Muscle of back (tissue), 11 donors: ENCODE data around the gene TNNT1. TPM values are rescaled to one million over a fixed set of nuclear protein-coding genes. Genes with fewer than 3 reads are reported as not detected.

Source experiments
- DNase-seq, 3 donors: peaks; one replicate each; pipeline versions ENCODE4 v3.0.0 to v3.0.0-alpha.2; 2013
- polyA plus RNA-seq, 10 donors: library from polyadenylated mRNA; unstranded; fragments of 120-200 nt; gene quantifications; one replicate each; pipeline ENCODE4 v1.2.1, GENCODE V29; 2013; ENCODE audit not compliant: insufficient read length in 10 of 10

TNNT1 gene
- polyA plus RNA-seq, 10 donors = 199 to 1,145 (median 658) TPM

DNA sequence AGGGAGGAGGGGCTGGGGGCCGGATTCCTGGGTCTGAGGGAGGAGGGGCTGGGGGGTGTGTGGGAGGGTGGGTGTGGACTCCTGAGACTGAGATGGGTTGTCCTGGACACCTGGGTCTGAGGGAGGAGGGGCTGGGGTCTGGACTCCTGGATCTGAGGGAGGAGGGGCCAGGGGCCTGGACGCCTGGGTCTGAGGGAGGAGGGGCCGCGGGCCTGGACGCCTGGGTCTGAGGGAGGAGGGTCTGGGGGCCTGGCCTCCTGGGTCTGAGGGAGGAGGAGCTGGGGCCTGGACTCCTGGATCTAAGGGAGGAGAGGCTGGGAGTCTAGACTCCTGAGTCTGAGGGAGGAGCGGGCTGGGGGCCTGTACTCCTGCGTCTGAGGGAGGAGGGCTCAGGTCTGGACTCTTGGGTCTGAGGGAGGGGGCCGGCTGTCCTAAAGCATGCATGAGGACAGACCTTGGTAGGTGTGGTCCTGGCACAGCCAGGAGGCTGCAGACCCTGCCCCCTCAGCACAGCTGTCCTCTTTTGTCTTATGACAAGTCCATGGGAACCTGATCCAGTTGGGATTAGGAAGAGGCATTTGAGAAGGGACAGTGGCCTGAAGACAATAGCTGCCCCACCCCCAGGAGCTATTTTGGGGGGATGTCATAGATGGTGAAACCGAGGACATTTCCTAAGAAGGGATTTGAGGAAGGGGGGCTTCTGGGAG is 1.3 kb downstream of the TNNT1 start:
- DNase-seq = peak in 1 of 3 donors; percentile 63

DNA sequence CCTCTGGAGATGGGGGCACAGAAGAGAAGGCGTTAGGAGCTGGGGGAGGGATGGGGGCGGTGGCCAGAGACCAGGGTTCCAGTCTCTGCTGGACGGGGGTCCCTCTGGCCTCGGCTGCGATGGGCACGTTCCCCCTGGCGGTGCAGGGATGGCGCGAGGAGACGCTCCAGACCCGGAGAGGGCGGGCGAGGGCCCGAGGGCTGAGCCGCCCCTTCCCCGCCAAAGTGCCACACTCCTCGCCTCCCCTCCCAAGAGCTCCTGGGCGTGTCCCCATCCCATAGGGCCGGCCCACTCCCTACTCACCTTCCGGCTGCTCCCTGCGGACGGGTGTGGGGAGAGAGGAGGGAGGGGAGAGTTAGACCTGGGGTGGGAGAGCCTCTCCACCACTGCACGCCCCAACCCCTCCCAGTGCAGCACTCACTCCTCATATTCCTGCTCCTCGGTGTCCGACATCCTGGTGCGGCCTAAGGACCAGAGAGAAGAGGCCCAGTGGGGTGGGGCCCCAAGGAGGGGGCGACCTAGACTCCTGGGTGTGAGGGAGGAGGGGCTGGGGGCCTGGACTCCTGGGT is 2.2 kb downstream of the TNNT1 start:
- DNase-seq = no peak

DNA sequence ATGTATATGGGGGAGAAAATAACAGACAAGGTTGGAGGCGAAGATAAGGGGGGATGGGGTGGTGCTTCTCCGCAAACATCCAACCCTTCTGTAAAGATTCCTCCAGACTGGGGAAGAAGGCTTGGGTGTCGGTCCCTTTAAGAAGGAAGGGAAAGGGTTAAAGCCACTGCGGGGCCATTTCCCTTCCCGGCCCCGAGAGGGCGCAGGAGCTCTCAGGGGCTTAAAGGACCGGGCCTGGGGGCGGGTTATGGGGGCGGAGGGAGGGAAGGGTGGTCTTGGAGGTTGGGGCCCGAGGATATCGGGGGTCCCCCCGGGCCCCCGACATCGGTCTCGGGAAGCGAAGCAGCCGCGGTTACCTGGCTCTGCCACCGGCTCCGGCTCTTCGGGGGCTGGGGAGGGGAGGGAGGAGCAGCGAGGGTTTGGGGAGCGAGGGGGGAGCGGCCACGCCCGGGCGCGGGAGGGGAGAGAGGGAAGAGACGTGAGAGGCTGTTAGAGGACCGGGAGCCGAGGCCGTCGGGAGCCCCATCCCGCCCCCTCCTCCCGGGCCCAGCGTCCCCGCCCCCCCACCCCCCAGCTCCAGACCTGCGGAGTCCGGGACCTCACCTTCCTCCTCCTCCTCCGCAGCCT is 2.8 kb downstream of the TNNT1 start:
- no peak for DNase-seq

DNA sequence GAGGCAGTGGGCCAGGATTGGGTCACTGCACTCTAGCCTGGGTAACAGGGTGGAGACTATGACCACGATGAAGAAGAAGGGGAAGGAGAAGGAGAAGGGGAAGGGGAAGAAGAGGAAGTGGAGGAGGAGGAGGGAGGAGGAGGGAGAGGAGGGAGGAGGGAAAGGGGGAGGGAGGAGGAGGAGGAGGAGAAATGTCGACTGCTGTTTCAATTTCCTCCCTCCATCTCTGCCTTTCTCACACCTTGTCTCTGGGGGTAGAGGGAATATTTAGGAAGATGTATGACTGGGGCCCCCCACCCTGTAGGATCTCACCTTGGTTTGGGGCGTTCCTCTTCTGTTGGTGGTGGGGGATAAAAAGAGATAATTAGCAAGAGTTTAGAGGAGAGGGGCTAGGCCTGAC is 3.8 kb downstream of the TNNT1 start:
- DNase-seq = no peak

DNA sequence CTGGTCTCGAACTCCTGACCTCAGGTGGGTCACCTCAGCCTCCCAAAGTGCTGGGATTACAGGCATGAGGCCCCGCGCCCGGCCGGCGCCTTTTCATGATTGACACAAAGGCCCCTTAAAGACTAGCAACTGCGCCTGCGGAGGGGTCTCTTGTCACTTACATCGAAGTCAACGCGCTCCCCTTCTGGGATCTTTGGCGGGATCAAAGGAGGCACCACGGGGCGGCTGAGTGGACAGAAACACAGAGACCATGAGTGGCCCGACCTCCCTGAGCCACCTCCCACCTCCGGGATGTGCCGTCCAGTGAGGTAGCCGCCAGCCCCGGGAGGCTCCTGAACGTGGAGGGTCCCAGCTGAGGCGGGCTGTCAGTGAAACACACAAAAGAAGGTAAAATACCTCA is 7.3 kb downstream of the TNNT1 start:
- DNase-seq = no peak

DNA sequence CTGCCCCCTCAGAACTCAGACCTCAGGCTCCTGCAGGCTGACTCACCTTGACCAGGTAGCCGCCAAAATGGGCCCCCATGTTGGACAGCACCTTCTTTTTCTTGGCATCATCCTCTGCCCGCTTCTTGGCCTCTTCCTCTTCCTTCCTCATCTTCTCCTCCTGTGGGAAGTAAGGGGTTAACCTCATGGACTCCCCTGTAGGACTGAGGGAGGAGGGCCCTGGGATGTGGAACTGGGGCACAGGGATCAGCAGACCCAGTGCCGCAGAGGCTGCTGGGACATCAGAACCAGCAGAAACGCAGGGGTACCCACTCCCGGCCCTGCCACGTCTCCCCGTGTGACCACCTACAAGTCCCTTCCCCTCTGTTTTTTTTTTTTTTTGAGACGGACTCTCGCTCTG is 11.1 kb downstream of the TNNT1 start:
- no peak for DNase-seq

DNA sequence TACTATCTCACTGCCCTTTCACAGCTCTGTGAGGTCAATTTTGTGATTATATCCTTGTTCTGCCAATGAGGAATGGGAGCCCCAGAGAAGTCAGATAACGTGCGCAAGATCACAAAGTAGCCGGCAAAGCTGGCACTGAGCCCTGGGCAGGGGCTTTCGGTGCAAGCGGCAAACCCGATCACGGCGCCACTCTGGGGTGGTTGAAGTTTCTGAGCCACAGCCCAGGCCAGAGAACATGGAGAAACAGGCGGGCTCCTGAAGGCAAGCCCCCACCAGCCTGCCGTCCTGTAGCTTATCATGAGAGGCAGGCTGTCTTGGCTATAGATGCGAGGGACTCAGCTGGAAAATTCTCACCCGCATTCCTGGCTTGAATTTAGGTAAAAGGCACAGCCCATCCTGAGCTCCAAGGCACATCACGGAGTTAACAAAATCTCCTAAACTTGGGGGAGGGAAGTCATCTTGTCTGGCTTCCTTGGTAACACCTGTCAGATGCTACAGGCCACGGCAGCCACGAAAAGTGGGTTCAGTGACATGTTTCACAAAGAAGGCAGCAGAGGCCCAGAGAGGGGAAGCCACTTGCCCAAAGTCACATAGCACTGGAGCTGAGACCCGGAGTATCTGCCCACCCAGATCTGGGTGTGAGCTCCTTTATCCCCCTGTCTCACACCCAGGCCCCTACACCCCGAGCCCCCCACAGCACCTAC is 12.5 kb downstream of the TNNT1 start:
- DNase-seq = no peak

DNA sequence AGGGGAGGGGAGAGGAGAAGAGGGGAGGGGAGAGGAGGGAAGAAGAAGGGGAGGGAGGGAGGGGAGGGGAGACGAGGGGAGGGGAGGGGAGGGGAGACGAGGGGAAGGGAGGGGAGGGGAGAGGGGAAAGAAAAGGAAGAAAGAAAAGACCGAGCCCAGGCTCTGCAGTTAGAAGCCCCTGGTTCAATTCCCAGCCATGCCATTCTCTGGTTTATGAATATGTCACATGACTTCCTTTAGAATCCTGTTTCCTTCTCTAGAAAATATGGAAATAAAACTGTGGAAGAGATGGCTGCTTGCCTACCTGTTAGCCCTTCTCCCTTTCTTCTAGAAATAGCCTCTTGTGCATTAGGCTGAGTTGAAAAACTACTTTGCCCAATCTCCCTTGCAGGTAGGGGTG is 14.3 kb downstream of the TNNT1 start:
- DNase-seq = no peak

DNA sequence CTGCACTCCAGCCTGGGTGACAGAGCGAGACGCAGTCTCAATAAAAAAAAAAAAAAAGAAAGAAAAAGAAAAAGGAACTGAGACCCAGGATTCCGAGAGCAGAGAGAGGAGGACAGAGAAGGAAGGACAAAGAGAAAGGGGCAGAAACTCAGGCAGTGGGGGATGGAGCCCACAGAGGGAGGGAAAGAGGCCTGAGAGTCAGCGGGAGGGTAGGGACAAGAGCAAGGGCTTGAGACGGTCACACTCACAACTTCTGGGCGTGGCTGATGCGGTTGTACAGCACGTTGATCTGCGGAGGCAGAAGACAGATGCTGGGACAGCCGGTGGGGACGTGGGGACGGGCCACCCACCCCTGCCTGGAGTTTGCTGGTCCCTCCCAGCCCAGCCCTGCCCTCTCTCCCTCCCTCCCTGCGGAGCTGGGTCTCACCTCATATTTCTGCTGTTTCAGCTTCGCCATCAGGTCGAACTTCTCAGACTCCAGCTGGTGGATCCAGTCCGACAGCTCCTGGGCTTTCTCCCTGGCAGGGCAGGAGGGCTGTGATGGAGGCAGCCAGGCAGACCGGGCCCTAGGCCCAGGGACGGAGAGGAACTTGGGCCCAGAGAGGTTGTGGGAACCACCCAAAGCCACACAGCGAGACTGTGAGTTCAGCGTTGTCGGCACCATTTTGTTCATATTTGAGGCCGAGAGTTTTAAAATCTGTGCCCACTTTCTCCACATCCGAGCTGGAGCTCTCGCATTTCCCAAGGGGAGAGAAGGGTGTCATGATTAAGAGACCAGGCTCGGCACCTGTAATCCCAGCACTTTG is 15.2 kb downstream of the TNNT1 start:
- no peak for DNase-seq

DNA sequence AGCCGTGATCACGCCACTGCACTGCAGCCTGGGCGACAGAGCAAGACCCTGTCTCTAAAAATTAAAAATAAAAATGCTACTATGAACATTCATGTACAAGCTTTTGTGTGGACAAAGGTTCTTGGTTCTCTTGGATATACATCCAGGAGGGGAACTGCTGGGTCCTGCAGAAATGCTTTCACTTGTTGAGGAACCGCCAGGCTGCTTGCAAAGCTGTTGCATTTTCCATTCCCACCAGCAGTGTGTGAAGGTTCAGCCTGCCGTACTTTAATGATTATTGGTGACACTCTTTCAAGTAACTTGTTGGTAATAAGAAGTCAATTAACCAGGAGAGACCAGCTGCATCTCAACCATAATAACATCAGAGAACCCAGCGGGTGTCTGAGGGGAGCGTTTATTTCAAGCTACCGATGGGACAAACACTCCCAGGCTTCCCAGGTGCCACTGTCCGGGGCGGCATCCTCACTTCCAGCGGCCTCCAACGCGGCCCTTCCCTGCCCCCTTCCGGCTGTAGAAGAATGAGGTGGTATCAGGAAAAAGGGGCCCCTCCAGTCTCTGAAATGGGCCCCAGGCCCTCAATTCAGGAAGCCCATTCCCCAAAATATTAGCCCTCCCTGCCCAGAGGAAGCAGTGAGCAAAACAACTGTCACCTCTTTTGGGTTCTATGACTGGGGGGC is 16.4 kb downstream of the TNNT1 start:
- no peak for DNase-seq

DNA sequence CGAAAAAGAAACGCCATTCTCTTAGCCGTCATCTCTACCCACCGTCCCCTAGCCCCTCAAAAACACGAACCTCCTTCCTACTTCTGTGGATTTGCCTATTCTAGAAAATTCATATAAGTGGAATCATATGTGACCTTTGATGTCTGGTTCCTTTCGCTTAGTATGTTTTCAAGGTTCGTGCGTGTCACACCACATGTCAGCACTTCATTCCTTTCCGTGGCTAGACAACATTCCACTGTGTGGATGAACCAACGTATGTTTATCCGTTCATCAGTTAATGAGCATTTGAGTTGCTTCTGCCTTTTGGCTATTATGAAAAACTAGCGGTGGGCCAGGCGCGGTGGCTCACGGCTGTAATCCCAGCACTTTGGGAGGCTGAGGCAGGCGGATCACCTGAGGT is 17.6 kb downstream of the TNNT1 start:
- DNase-seq = no peak

DNA sequence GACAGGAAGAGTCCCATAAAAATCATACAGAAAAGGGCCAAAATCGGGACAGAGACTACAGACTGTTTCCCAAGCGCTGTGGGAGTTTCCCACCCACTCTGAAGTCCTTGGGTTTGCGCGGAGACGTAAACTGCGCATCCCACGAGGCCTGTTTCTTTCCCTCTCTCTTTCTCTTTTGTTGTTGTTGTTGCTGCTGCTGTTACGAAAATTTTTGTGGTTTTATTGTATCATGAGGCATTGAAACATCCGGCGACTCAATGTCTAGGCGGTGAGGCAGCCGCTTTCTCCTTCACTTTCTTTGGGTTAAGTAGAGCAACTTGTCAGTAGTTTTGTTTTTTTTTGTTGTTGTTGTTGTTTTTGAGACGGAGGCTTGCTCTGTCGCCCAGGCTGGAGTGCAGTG is 30.0 kb downstream of the TNNT1 start:
- no peak for DNase-seq

DNA sequence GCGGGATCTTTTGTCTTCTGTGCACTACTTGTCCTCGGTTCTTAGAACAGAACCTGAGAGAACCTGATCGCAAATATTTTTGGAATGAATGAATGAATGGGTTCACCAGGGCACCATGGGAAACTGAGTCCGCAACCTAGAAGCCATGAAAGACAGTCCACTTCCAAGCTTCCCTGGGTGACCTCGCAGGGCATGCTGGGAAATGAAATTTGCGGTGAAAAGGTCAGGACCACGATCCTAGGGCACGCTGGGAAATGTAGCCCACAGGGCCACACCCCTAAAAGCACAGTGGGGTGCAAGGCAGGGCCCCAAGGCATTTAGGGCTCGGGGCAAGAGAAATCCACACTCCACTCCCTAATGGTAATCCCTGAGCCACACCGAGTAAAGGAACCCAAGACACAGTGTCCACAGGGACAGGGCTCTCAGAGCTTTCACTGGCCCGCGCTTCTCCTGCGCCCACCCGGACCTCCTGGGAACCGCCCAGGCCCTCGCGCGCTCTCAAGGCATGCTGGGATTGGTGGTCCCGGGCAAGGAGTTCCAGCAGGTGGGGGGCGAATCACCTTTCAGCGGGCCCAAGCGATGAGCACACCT is 30.5 kb downstream of the TNNT1 start:
- DNase-seq = peak in 1 of 3 donors; percentile 67

DNA sequence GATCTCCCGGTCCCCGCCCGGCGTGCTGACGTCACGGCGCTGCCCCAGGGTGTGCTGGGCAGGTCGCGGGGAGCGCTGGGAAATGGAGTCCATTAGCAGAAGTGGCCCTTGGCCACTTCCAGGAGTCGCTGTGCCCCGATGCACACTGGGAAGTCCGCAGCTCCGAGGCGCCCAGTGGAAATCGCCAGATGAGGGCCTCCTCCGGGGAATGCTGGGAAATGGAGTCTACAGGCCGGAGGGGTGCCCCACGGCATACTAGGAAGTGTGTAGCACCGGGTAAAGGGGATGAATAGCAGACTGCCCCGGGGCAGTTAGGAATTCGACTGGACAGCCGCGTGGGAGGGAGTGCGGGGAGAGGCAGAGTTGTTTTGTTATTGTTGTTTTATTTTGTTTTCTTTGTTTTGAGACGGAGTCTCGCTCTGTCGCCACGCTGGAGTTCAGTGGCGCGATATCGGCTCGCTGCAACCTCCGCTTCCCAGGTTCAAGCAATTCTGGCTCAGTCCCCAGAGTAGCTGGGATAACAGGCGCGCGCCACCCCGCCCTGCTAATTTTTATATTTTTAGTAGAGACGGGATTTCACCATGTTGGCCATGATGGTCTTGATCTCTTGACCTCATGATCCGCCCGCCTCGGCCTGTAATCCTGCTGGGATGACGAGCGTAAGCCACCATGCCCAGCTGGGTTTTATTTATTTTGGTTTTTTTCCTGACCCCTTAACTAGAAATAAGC is 31.2 kb downstream of the TNNT1 start:
- DNase-seq = peak; percentile 99 to 100 (median 100)

DNA sequence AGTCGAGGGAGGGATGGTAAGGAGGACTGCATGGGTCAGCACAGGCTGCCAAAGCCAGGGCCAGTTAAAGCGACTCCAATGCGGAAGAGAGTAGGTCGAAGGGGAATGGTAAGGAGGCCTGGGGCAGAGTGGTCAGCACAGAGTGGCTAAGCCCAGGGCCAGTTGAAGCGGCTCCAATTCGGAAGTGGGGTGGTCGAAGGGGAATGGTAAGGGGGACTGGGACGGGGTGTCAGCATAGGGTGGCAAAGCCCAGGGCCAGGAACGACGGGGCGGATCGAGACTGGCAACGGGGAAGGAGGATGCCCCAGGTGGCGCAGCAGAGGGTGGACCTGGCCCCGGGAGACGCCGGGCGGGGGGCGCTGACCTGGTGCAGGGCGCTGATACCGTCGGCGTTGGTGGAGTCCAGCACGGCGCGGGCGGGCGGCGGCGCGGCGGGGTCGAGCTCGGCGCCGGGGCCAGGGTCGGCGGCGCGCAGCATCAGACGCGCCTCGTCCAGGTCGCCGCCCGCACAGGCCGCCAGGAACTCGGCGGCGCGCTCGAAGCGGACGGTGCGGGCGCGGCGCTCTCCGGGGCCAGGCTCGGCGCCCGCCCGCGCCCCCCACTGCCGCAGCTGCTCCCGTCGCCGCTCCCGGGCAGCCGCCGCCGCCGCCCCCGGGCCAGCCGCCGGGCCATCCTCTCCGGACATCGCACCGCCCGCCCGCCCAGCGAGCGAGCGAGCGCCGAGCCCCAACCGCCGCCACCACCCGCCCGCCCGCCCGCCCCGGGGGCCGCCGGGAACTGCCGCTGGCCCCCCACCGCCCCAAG is 31.9 kb downstream of the TNNT1 start, which contains the start of gene PPP1R12C:
PPP1R12C (minus strand) TSS at position 779 of the 804 bp plus-strand sequence; CDS start at position 685, 94 bp downstream.
- peak in 1 of 3 donors; percentile 73 for DNase-seq

DNA sequence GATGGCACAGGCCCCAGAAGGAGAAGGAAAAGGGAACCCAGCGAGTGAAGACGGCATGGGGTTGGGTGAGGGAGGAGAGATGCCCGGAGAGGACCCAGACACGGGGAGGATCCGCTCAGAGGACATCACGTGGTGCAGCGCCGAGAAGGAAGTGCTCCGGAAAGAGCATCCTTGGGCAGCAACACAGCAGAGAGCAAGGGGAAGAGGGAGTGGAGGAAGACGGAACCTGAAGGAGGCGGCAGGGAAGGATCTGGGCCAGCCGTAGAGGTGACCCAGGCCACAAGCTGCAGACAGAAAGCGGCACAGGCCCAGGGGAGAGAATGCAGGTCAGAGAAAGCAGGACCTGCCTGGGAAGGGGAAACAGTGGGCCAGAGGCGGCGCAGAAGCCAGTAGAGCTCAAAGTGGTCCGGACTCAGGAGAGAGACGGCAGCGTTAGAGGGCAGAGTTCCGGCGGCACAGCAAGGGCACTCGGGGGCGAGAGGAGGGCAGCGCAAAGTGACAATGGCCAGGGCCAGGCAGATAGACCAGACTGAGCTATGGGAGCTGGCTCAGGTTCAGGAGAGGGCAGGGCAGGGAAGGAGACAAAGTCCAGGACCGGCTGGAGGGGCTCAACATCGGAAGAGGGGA is 32.7 kb downstream of the TNNT1 start:
- DNase-seq = peak in 2 of 3 donors; percentile 77 to 92

DNA sequence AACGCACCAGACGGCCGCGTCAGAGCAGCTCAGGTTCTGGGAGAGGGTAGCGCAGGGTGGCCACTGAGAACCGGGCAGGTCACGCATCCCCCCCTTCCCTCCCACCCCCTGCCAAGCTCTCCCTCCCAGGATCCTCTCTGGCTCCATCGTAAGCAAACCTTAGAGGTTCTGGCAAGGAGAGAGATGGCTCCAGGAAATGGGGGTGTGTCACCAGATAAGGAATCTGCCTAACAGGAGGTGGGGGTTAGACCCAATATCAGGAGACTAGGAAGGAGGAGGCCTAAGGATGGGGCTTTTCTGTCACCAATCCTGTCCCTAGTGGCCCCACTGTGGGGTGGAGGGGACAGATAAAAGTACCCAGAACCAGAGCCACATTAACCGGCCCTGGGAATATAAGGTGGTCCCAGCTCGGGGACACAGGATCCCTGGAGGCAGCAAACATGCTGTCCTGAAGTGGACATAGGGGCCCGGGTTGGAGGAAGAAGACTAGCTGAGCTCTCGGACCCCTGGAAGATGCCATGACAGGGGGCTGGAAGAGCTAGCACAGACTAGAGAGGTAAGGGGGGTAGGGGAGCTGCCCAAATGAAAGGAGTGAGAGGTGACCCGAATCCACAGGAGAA is 33.5 kb downstream of the TNNT1 start:
- DNase-seq = no peak

DNA sequence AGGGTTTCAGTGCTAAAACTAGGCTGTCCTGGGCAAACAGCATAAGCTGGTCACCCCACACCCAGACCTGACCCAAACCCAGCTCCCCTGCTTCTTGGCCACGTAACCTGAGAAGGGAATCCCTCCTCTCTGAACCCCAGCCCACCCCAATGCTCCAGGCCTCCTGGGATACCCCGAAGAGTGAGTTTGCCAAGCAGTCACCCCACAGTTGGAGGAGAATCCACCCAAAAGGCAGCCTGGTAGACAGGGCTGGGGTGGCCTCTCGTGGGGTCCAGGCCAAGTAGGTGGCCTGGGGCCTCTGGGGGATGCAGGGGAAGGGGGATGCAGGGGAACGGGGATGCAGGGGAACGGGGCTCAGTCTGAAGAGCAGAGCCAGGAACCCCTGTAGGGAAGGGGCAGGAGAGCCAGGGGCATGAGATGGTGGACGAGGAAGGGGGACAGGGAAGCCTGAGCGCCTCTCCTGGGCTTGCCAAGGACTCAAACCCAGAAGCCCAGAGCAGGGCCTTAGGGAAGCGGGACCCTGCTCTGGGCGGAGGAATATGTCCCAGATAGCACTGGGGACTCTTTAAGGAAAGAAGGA is 34.4 kb downstream of the TNNT1 start:
- DNase-seq = no peak
